K562 (cell line): ENCODE results near the gene YBX3. TPM values are rescaled to one million over a fixed set of nuclear protein-coding genes. Genes with fewer than 3 reads are reported as not detected.

Source experiments
- ATAC-seq: fragments of 200-7000 bp; cut with Tn5 transposase; 3 replicates; pipeline ENCODE4 v1.9.1; 2020; ENCODE audit warnings: moderate library complexity
- BruUV-seq: library from RNA; stranded (reverse); fragments of 400-500 nt; replicated peaks from 2 replicates; lab custom pipeline; 2021; lab: Mats Ljungman, UMichigan
- CTCF ChIA-PET: fragments of 300-600 bp; formaldehyde crosslinking; extraction: SDS; loops from one replicate; lab custom pipeline; 2021; ENCODE audit warnings: low intra/inter-chr PET ratio; lab: Yijun Ruan, JAX
- POLR2A ChIA-PET: fragments of 300-600, 350-650 bp; sonication (Branson Sonifier 250); formaldehyde crosslinking; extraction: SDS; loops from one replicate; lab custom pipeline; 2021; ENCODE audit warnings: antibody characterized with exemption, inconsistent platforms; lab: Yijun Ruan, JAX
- DNase-seq, 4 experiments: peaks; one replicate each; pipeline versions ENCODE4 v3.0.0 to v3.0.0-alpha.2; 2011 to 2018; ENCODE audit warnings: low spot score in 3 of 4, mixed read lengths in 3 of 4; ENCODE audit errors: extremely low read depth in 1 of 4
- FAIRE-seq: peaks from 2 replicates; lab custom pipeline; 2011; peaks lifted over from hg19 to GRCh38; lab: Jason Lieb, UNC
- H2AFZ ChIP-seq: 2 replicates; pipeline ENCODE4 v1.6.0; 2011; ENCODE audit warnings: low read depth, low read length, control low read depth, inconsistent platforms
- H3K27ac ChIP-seq: fragments of 200-600 bp; 3 replicates; pipeline ENCODE4 v1.8.0; 2011; ENCODE audit warnings: low read depth, mild to moderate bottlenecking, control low read depth, inconsistent platforms, low read length, moderate library complexity, mixed read lengths; ENCODE audit errors: extremely low read depth
- H3K27me3 ChIP-seq, 2 experiments: fragments of 300-600 bp in 1 of 2; 2 replicates in 1 of 2; 3 replicates in 1 of 2; pipeline versions ENCODE4 v1.6.0 to v1.8.0; 2011; ENCODE audit warnings: inconsistent platforms in 2 of 2, low read length in 2 of 2, mild to moderate bottlenecking in 1 of 2, mixed read lengths in 1 of 2, moderate library complexity in 1 of 2; ENCODE audit not compliant: control insufficient read depth in 2 of 2, insufficient read depth in 2 of 2
- H3K36me3 ChIP-seq: fragments of 300-600 bp; 3 replicates; pipeline ENCODE4 v1.8.0; 2011; ENCODE audit warnings: mild to moderate bottlenecking, low read length, inconsistent platforms; ENCODE audit not compliant: control insufficient read depth, insufficient read depth
- H3K4me1 ChIP-seq, 2 experiments: fragments of 200-600 bp in 1 of 2; replicated peaks in 1 of 2; 2 replicates in 1 of 2; 3 replicates in 1 of 2; pipeline versions ENCODE4 v1.5.1 to v1.8.0; 2011; ENCODE audit warnings: inconsistent platforms in 2 of 2, low read length in 2 of 2, mild to moderate bottlenecking in 1 of 2, mixed read lengths in 1 of 2, moderate library complexity in 1 of 2; ENCODE audit not compliant: control insufficient read depth in 2 of 2, insufficient read depth in 2 of 2
- H3K4me2 ChIP-seq: 2 replicates; pipeline ENCODE4 v1.6.1; 2011; ENCODE audit warnings: low read length, control low read depth, inconsistent platforms, mixed read lengths; ENCODE audit not compliant: insufficient read depth
- H3K4me3 ChIP-seq: fragments of 200-600 bp; sonication (generic), shearing (Covaris generic); 2 replicates; pipeline ENCODE4 v1.5.1; 2016; ENCODE audit warnings: control low read depth, inconsistent platforms
- H3K79me2 ChIP-seq: fragments of 200-600 bp; 3 replicates; pipeline ENCODE4 v1.8.0; 2011; ENCODE audit warnings: low read length, inconsistent platforms; ENCODE audit not compliant: control insufficient read depth, insufficient read depth
- H3K9ac ChIP-seq, 2 experiments: 2 replicates each; pipeline versions ENCODE4 v1.6.0 to v1.6.1; 2011; ENCODE audit warnings: low read depth in 2 of 2, low read length in 2 of 2, control low read depth in 1 of 2, inconsistent platforms in 1 of 2, mild to moderate bottlenecking in 1 of 2, mixed read lengths in 1 of 2; ENCODE audit not compliant: insufficient read depth in 1 of 2
- H3K9me1 ChIP-seq: one replicate; pipeline ENCODE4 v1.6.0; 2011; ENCODE audit warnings: inconsistent platforms, mild to moderate bottlenecking, low read length, moderate library complexity; ENCODE audit not compliant: control insufficient read depth, insufficient read depth
- H3K9me3 ChIP-seq: replicated peaks from 2 replicates; pipeline ENCODE4 v1.5.1; 2011; ENCODE audit warnings: low read depth, low read length, inconsistent platforms; ENCODE audit not compliant: control insufficient read depth, insufficient read depth
- H4K20me1 ChIP-seq: replicated peaks from 2 replicates; pipeline ENCODE4 v1.6.1; 2011; ENCODE audit warnings: low read length, inconsistent platforms, mixed read lengths; ENCODE audit not compliant: control insufficient read depth, insufficient read depth
- BCOR ChIP-seq: fragments of 450-650 bp; IDR thresholded peaks from 2 replicates; pipeline ENCODE4 v1.6.1; 2016
- EHMT2 ChIP-seq: fragments of 450-650 bp; IDR thresholded peaks from 2 replicates; pipeline ENCODE4 v1.6.1; 2018; ENCODE audit warnings: antibody characterized with exemption
- ELF2 ChIP-seq: fragments of 250-450 bp; sonication (Bioruptor Pico); IDR thresholded peaks from 2 replicates; pipeline ENCODE4 v1.5.0; 2021; ENCODE audit warnings: mild to moderate bottlenecking
- ETV6 ChIP-seq, 3 experiments: fragments of 150-350 bp in 1 of 3; sonication (generic) in 1 of 3; formaldehyde crosslinking in 1 of 3; IDR thresholded peaks; 2 replicates each; pipeline versions ENCODE4 v1.6.1 to v1.8.0; 2014 to 2022; ENCODE audit warnings: borderline replicate concordance in 2 of 3, low read depth in 2 of 3, antibody characterized with exemption in 1 of 3, low read length in 1 of 3, mild to moderate bottlenecking in 1 of 3, missing genetic modification reagents in 1 of 3
- EZH2 ChIP-seq: IDR thresholded peaks from 2 replicates; pipeline ENCODE4 v1.6.1; 2012; ENCODE audit warnings: low read depth, mild to moderate bottlenecking, inconsistent platforms, low read length, borderline replicate concordance
- MAFK ChIP-seq: IDR thresholded peaks from 2 replicates; pipeline ENCODE4 v1.6.1; 2011; ENCODE audit warnings: low read length, improper control_type of control experiment
- SAFB2 ChIP-seq: fragments of 200-400 bp; formaldehyde crosslinking; IDR thresholded peaks from 2 replicates; pipeline ENCODE4 v1.6.1; 2018; ENCODE audit warnings: borderline replicate concordance, low read length, low read depth, moderate library complexity; ENCODE audit not compliant: severe bottlenecking
- SIX5 ChIP-seq, 2 experiments: IDR thresholded peaks; 2 replicates each; pipeline ENCODE4 v1.6.1; 2011; ENCODE audit warnings: low read length in 2 of 2, borderline replicate concordance in 1 of 2, low read depth in 1 of 2, mild to moderate bottlenecking in 1 of 2, moderate library complexity in 1 of 2; ENCODE audit not compliant: insufficient read depth in 1 of 2
- SMARCA4 ChIP-seq: fragments of 450-650 bp; IDR thresholded peaks from 2 replicates; pipeline ENCODE4 v1.6.1; 2016
- WGBS: fragments of 100-300 bp; shearing (Covaris generic); methylation state at CpG from one replicate; pipeline ENCODE4 v1.1.6; 2016; ENCODE audit warnings: low coverage, mixed read lengths; ENCODE audit not compliant: insufficient coverage; ENCODE audit errors: missing lambda C conversion rate; 5-methylcytosine and 5-hydroxymethylcytosine counted together
- in situ Hi-C: fragments of 300-500 bp; cut with MboI; formaldehyde crosslinking; loops from 4 replicates; pipeline ENCODE4 v1.15.0; 2018; ENCODE audit warnings: inconsistent platforms, mixed read lengths
- intact Hi-C: fragments of 100-400 bp; cut with micrococcal nuclease; formaldehyde crosslinking; loops from 2 replicates; pipeline ENCODE4 v1.14.2; 2022
- polyA plus RNA-seq, 8 experiments: library from polyadenylated mRNA; depleted of rRNA in 4 of 8; stranded (reverse) in 5 of 8; unstranded in 3 of 8; fragments of >200 nt; fragmentation: Nextera tagmentation in 2 of 8; fragmentation: Illumina TruSeq in 1 of 8; extraction: Ambion mirVana in 2 of 8; extraction: Trizol in 1 of 8; gene quantifications; 2 replicates each; pipeline versions ENCODE4 v1.2.1 to v1.2.3, GENCODE V29; 2011 to 2014; ENCODE audit warnings: inconsistent platforms in 1 of 8, missing spikeins in 1 of 8
- total RNA-seq, 7 experiments: library from RNA; depleted of rRNA in 6 of 7; stranded (reverse); fragments of >200 nt in 6 of 7; fragmentation: Illumina TruSeq in 2 of 7; extraction: Trizol in 2 of 7; gene quantifications; 2 replicates each; pipeline versions ENCODE4 v1.2.1 to v1.2.3, GENCODE V29; 2011 to 2021; ENCODE audit warnings: low replicate concordance in 1 of 7
- TF ChIP-seq, protein P1 (sequence below): fragments of 250-450 bp; sonication (Bioruptor Pico); IDR thresholded peaks from 2 replicates; pipeline ENCODE4 v1.4.0; 2020; ENCODE audit warnings: mild to moderate bottlenecking, moderate library complexity, borderline replicate concordance
- TF ChIP-seq, protein P2 (sequence below): fragments of 450-650 bp; IDR thresholded peaks from 2 replicates; pipeline ENCODE4 v1.6.1; 2016; ENCODE audit warnings: mild to moderate bottlenecking
- TF ChIP-seq, protein P3 (sequence below): fragments of 450-650 bp; formaldehyde crosslinking; IDR thresholded peaks from 2 replicates; pipeline ENCODE4 v1.4.0; 2020; ENCODE audit warnings: mild to moderate bottlenecking, moderate library complexity

The YBX3 gene
- total and polyA plus RNA-seq, 9 of the 15 experiments (the other 6 are each of a cell fraction or from before 2014, with no cell fraction given): 47.0 to 239 (median 81.5) TPM

DNA sequence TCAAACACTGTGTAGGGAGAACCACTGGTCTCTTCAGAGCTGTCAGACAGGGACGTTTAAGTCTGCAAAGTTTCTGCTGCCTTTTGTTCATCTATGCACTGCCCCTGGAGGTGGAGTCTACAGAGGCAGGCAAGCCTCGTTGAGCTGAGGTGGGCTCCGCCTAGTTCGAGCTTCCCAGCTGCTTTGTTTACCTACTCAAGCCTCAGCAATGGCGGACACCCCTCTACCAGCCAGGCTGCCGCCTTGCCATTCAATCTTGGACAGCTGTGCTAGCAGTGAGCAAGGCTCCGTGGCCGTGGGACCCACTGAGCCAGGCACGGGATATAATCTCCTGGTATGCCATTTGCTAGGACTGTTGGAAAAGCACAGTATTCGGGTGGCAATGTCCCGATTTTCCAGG, 24.6 kb upstream of the YBX3 start:
- WGBS: 4% methylated on average over 10 of the region's 11 CpGs
- POLR2A ChIA-PET: interaction anchor here (0.9 kb wide), 1 partner anchor 13 kb away, joined by 3 read pairs; no protein-coding TSS in a partner anchor
- Histone ChIP-seq H3K9me3 (no peaks in the 10 kb centered on the region), H3K27me3 (peaks cover 0 to 6% of the 10 kb centered on the region in 2 experiments; a peak in 2 of 5 replicates), H4K20me1 (no peaks in the 10 kb centered on the region), H2AFZ (no peak overlapping the region), H3K36me3 (no peaks in the 10 kb centered on the region), H3K27ac (no peak overlapping the region), H3K9ac (no peak overlapping the region), H3K4me1 (no peaks in the 10 kb centered on the region; a peak in 2 of 5 replicates), H3K79me2 (no peaks in the 10 kb centered on the region), H3K9me1 (no peaks in the 10 kb centered on the region), H3K4me2 (no peak overlapping the region), H3K4me3 (no peak overlapping the region)
- TF ChIP-seq ETV6 (IDR thresholded peaks at IDR 0.05; ENCODE audit: borderline replicate concordance in 1 of 2, low read depth in 2 of 2, low read length in 1 of 2): no peak
- no peak for TF ChIP-seq ETV6 (CRISPR knock-in tag; IDR thresholded peaks at IDR 0.05; ENCODE audit: borderline replicate concordance)
- no peak for TF ChIP-seq EHMT2
- TF ChIP-seq, protein P1, sequence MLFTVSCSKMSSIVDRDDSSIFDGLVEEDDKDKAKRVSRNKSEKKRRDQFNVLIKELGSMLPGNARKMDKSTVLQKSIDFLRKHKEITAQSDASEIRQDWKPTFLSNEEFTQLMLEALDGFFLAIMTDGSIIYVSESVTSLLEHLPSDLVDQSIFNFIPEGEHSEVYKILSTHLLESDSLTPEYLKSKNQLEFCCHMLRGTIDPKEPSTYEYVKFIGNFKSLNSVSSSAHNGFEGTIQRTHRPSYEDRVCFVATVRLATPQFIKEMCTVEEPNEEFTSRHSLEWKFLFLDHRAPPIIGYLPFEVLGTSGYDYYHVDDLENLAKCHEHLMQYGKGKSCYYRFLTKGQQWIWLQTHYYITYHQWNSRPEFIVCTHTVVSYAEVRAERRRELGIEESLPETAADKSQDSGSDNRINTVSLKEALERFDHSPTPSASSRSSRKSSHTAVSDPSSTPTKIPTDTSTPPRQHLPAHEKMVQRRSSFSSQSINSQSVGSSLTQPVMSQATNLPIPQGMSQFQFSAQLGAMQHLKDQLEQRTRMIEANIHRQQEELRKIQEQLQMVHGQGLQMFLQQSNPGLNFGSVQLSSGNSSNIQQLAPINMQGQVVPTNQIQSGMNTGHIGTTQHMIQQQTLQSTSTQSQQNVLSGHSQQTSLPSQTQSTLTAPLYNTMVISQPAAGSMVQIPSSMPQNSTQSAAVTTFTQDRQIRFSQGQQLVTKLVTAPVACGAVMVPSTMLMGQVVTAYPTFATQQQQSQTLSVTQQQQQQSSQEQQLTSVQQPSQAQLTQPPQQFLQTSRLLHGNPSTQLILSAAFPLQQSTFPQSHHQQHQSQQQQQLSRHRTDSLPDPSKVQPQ (CRISPR knock-in tag): no peak
- no peak for TF ChIP-seq SAFB2
- TF ChIP-seq, protein P2, sequence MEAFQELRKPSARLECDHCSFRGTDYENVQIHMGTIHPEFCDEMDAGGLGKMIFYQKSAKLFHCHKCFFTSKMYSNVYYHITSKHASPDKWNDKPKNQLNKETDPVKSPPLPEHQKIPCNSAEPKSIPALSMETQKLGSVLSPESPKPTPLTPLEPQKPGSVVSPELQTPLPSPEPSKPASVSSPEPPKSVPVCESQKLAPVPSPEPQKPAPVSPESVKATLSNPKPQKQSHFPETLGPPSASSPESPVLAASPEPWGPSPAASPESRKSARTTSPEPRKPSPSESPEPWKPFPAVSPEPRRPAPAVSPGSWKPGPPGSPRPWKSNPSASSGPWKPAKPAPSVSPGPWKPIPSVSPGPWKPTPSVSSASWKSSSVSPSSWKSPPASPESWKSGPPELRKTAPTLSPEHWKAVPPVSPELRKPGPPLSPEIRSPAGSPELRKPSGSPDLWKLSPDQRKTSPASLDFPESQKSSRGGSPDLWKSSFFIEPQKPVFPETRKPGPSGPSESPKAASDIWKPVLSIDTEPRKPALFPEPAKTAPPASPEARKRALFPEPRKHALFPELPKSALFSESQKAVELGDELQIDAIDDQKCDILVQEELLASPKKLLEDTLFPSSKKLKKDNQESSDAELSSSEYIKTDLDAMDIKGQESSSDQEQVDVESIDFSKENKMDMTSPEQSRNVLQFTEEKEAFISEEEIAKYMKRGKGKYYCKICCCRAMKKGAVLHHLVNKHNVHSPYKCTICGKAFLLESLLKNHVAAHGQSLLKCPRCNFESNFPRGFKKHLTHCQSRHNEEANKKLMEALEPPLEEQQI: no peak
- no peak for TF ChIP-seq EZH2
- TF ChIP-seq MAFK: no peak
- TF ChIP-seq, protein P3, sequence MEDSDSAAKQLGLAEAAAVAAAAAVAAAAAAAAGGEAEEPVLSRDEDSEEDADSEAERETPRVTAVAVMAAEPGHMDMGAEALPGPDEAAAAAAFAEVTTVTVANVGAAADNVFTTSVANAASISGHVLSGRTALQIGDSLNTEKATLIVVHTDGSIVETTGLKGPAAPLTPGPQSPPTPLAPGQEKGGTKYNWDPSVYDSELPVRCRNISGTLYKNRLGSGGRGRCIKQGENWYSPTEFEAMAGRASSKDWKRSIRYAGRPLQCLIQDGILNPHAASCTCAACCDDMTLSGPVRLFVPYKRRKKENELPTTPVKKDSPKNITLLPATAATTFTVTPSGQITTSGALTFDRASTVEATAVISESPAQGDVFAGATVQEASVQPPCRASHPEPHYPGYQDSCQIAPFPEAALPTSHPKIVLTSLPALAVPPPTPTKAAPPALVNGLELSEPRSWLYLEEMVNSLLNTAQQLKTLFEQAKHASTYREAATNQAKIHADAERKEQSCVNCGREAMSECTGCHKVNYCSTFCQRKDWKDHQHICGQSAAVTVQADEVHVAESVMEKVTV (CRISPR knock-in tag): no peak
- no peak for TF ChIP-seq ELF2 (CRISPR knock-in tag)
- TF ChIP-seq SIX5 (IDR thresholded peaks at IDR 0.05; ENCODE audit: borderline replicate concordance in 1 of 2, insufficient read depth in 1 of 2, low read depth in 1 of 2, low read length in 2 of 2): no peak
- TF ChIP-seq SMARCA4: no peak
- no peak for TF ChIP-seq BCOR
- intact Hi-C loops (no loop called here), in situ Hi-C loops (no loop called here)
- ATAC-seq (no peak), FAIRE-seq (no peak), DNase-seq (no peak)
- no TSS peak for BruUV-seq
- CTCF ChIA-PET: no interaction called here
